ENCODE measurements around the gene RPRD2. TPM values are rescaled to one million over a fixed set of nuclear protein-coding genes. Genes with fewer than 3 reads are reported as not detected.
A peak's percentile ranks its signal among the peaks of the same experiment; 100 is the strongest.
"Not testable (repeated sequence)": the region's sequence is repeated elsewhere in the genome, so short reads cannot be mapped to it uniquely, and the experiment has no call there.

Gene RPRD2
- 10 to 100 TPM in 7 of 8 experiments, 1 to 10 TPM in 1; 9.1 to 37.4 (median 23.7) TPM for total RNA-seq

DNA sequence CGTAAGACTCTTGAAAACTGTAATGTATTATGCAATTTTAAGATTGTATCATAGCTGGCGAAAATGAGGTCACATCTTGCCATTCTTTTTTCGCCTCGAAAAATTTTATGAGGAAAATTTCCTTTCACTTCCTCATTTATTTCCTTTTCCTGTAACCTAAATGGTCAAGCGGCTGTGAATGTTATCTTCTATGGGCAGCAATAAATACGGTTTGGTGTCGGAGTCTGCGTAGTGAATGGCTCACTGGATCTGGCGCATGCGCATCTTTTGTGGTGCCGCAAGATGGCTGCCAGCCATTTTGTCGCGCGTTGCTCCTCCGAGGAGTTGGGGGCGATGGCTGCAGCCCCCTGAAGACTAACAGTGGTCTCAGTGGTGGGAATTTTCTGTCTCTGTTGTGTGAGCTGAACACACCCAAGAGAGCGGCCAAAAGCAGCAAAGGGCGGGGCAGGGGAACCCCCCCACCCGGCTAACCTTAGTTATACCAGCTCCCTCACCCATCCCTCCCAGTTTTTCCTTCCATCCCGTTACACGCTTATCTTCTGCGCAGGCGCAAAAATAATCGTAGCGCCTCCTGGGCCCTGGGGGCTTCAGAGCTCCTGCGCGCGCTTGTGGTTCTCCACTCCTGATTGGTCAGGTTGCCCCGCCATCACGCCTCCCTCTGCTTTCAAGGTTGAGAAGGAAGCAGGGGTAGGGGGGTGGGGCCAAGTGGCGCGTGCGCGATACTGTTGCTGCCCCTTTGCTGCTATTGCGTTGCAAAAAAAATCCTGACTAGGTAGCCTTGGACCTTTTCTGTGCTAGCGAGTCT lies at the start of gene RPRD2:
Gene RPRD2 (plus strand): TSS at position 722 of the 805 bp plus-strand sequence. CDS start 568 bp downstream, outside the sequence.
- WGBS, 10 experiments, result 0 to 15% (median 4%) methylated on average over 4 to 29 of the region's 36 CpGs; no CpG with 5 or more reads in 2 of the 10 experiments
- H3K4me1 ChIP-seq (replicated peaks in 1 of 2), result peaks cover 6 to 7% of the 10 kb centered on the region in 2 donors
- H3K4me3 ChIP-seq, result peak within 1 kb of the TSS; percentile 51 to 69 (median 60)
- in situ Hi-C loops (cut with MboI; ENCODE audit: low pct_unique_long_range_greater_than_20kb in 2 of 9, low sequenced_read_pairs in 9 of 9, unreplicated experiment in 9 of 9), result no loop called here
- ATAC-seq (replicated peaks in 6 of 8), result peak; percentile 86 to 96 (median 94)
- H3K27ac ChIP-seq, result peak within 1 kb of the TSS; percentile 97 to 99

DNA sequence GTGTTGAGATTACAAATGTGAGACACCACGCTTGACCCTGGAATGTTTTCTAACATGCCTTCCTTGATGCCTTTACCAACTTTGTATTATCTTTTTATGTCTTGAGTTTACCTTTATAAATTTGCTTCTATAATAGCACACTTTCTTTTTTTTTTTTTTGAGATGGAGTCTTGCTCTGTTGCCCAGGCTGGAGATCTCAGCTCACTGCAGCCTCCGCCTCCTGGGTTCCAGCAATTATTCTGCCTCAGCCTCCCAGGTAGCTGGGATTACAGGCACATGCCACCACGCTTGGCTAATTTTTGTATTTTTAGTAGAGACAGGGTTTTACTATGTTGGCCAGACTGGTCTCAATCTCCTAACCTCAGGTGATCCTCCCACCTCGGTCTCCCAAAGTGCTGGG lies 49.3 kb upstream of the RPRD2 start:
- WGBS, 10 experiments, result 52 to 100% (median 91%) methylated on average over 1 to 4 of the region's 4 CpGs; no CpG with 5 or more reads in 2 of the 10 experiments
- H3K4me3 ChIP-seq; H3K4me1 ChIP-seq (replicated peaks in 1 of 2); in situ Hi-C loops (cut with MboI; ENCODE audit: low pct_unique_long_range_greater_than_20kb in 2 of 9, low sequenced_read_pairs in 9 of 9, unreplicated experiment in 9 of 9); ATAC-seq (replicated peaks in 6 of 8); H3K27ac ChIP-seq: not testable (repeated sequence)

DNA sequence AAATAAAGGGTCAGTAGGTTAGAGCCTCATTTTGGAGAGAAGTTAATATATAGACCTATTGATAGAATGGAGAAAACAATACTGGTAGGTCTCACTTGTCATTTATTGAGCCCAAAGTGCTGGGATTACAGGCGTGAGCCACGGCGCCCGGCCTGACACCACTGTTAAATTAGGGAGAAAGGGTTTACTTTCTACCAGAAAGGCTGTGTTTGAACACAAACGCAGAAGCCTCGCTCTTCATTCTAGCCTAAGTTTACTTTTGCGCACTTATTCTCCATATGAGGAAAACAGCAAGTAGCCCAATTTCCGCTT lies 43.3 kb upstream of the RPRD2 start:
- Histone ChIP-seq H3K4me1 (replicated peaks in 1 of 2) (peaks cover 8% of the 10 kb centered on the region in 2 donors), H3K4me3 (peak overlapping the region; percentile 51 to 65 (median 55)), H3K27ac (peak overlapping the region; percentile 50 to 94)
- WGBS, 10 experiments, result 90 to 100% (median 96%) methylated on average over 3 to 8 of the region's 8 CpGs; no CpG with 5 or more reads in 3 of the 10 experiments
- no peak for ATAC-seq (replicated peaks in 6 of 8)
- in situ Hi-C loops (cut with MboI; ENCODE audit: low pct_unique_long_range_greater_than_20kb in 2 of 9, low sequenced_read_pairs in 9 of 9, unreplicated experiment in 9 of 9), result no loop called here

DNA sequence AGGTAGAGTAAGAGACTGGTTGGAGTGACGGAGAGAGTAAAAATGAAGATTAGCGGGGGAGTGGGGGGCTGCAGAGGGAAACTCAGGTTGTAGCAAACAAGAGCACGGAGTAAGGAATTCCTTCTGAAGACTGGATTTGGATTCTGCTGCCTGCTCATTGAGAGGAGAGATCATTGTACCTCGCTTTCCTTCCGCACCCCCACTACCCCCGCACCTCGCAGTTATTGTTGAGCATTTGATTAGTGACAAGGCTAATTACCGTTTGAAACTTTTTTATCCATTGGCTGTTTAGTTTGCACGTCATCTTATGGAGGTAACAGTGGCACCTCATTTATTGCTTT lies 42.2 kb upstream of the RPRD2 start:
- ATAC-seq (replicated peaks in 6 of 8), result peak in 2 of 8 experiments; percentile 8 to 12
- in situ Hi-C loops (cut with MboI; ENCODE audit: low pct_unique_long_range_greater_than_20kb in 2 of 9, low sequenced_read_pairs in 9 of 9, unreplicated experiment in 9 of 9), result no loop called here
- WGBS, 10 experiments, result 0 to 6% (median 1%) methylated on average over 1 to 9 of the region's 9 CpGs; no CpG with 5 or more reads in 1 of the 10 experiments
- Histone ChIP-seq H3K27ac (peak overlapping the region; percentile 68 to 94), H3K4me3 (peak overlapping the region; percentile 51 to 65 (median 55)), H3K4me1 (replicated peaks in 1 of 2) (peaks cover 8% of the 10 kb centered on the region in 2 donors)

DNA sequence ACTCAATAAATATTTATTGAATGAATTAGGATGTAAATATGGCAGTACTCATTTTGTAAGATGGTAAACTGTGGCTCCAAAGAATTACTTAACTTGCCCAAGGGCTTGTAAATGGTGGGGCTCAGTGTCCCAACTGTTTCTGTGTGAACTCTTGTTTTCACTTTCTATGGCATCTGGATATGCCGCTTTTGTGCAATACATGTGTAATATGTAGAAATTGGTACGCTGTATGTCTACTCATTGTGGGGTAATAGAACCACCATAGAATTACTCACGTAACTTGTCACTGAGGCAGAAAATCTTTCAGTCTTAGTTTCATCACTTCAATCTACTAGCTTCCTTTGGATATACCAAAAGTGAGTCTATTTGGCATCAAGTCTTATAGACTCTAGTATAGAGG lies 41.6 kb upstream of the RPRD2 start:
- H3K4me1 ChIP-seq (replicated peaks in 1 of 2), result peaks cover 8% of the 10 kb centered on the region in 2 donors
- in situ Hi-C loops (cut with MboI; ENCODE audit: low pct_unique_long_range_greater_than_20kb in 2 of 9, low sequenced_read_pairs in 9 of 9, unreplicated experiment in 9 of 9), result no loop called here
- H3K4me3 ChIP-seq, result peak overlapping the region; percentile 51 to 65 (median 55)
- H3K27ac ChIP-seq, result peak overlapping the region in 1 of 2 donors; percentile 94
- no peak for ATAC-seq (replicated peaks in 6 of 8)
- 43 to 100% (median 96%) methylated on average over 1 to 3 of the region's 3 CpGs for WGBS, 10 experiments

DNA sequence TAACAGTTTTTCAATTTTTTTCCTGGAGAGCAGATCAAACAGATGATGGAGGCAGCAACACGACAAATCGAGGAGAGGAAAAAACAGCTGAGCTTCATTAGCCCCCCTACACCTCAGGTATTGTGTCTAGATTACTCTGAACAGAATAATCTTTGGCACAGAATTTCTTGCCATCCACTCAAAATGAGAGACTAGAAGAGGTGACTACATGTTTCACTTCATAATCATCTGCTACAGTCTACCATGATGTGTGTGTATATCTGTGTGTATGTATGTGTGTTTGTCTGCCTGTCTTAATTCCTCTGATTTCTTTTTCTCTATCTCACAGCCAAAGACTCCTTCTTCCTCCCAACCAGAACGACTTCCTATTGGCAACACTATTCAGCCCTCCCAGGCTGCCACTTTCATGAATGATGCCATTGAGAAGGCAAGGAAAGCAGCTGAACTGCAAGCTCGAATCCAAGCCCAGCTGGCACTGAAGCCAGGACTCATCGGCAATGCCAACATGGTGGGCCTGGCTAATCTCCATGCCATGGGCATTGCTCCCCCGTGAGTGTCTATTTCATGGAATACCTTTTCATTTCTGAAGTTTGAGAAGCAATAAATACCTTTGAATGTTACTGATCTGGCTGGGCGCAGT lies 31.2 kb upstream of the RPRD2 start:
- no peak overlapping the region for H3K27ac ChIP-seq
- in situ Hi-C loops (cut with MboI; ENCODE audit: low pct_unique_long_range_greater_than_20kb in 2 of 9, low sequenced_read_pairs in 9 of 9, unreplicated experiment in 9 of 9), result no loop called here
- no peaks in the 10 kb centered on the region for H3K4me1 ChIP-seq (replicated peaks in 1 of 2)
- WGBS, 10 experiments, result 73 to 100% (median 95%) methylated on average over 1 to 7 of the region's 7 CpGs
- no peak for ATAC-seq (replicated peaks in 6 of 8)
- no peak overlapping the region for H3K4me3 ChIP-seq

DNA sequence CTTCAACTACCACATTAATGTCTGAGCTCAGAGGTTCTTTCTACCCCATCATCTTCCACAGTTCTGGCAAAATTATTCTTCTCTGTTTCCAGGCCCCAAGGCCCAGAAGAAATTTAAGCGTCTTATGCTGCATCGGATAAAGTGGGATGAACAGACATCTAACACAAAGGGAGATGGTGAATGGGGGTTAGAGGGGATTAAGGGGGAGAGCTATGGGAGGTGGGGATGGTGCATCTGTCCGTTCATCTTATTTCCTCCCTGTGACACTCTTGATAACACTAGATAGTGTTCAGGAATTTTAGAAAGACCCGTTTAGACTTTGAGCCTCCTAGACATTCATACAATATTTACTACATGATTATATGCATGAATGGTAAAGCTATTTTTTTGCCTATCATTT lies 17.6 kb upstream of the RPRD2 start:
- WGBS, 10 experiments, result 40 to 100% (median 100%) methylated on average over 1 to 4 of the region's 4 CpGs; no CpG with 5 or more reads in 3 of the 10 experiments
- no peak for ATAC-seq (replicated peaks in 6 of 8)
- no peak overlapping the region for H3K4me3 ChIP-seq

DNA sequence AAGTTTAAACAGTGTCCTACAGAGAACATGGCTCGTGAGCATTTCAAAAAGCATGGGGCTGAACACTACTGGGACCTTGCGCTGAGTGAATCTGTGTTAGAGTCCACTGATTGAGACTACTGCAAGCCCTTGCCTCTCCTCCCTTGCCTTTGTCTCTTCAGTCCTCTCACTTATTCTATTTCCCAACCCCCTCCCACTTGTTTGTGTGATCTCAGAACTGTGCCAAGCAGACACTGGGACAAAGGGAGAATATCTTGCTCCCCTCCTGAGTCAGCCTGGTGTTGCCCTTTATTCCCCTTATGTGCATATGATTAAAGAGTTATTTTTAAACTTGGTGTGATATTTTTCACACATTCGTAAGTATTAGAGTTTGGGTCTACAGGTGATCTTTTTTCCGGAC lies 11.1 kb upstream of the RPRD2 start:
- Histone ChIP-seq H3K4me1 (replicated peaks in 1 of 2) (no peaks in the 10 kb centered on the region), H3K4me3 (no peak overlapping the region), H3K27ac (no peak overlapping the region)
- WGBS, 10 experiments, result 82 to 100% (median 93%) methylated on average over 1 to 4 of the region's 4 CpGs; no CpG with 5 or more reads in 2 of the 10 experiments
- ATAC-seq (replicated peaks in 6 of 8), result peak; percentile 48 to 97 (median 74)
- in situ Hi-C loops (cut with MboI; ENCODE audit: low pct_unique_long_range_greater_than_20kb in 2 of 9, low sequenced_read_pairs in 9 of 9, unreplicated experiment in 9 of 9), result no loop called here

More for the DNA sequence above, 17.6 kb upstream of the RPRD2 start:
- H3K4me1 ChIP-seq (replicated peaks in 1 of 2), result no peaks in the 10 kb centered on the region
- no peak overlapping the region for H3K27ac ChIP-seq
- in situ Hi-C loops (cut with MboI; ENCODE audit: low pct_unique_long_range_greater_than_20kb in 2 of 9, low sequenced_read_pairs in 9 of 9, unreplicated experiment in 9 of 9), result no loop called here

DNA sequence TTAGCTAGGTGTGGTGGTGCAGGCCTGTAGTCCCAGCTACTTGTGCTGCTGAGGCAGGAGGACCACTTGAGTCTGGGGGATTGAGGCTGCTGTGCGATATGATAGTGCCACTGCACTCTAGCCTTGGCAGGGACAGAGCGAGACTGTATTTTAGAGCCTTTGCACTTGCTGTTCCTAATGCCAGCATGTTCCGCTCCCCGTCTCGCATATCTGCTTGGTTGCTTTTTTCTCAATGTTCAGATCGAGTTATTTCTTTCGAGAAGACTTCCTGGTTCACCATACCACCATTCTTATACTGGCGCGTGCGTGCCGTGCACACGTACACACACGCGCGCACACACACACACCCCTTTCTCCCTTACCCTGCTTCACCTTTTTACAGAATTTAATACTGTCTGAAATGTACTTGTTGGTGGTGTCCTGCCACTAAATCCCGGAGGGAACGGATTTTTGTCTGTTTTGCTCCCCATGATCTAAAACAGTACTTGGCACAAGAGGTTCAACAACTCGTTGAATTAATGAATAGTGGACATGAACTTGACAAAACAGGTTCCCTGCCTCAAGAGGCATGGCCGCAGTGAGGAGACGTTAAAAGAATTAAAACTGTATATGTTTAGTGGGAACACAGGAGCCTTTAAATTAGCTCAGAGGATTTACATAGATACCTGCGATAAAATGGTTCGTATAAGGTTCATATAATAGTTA lies 1.1 kb upstream of the RPRD2 start:
- peaks cover 6 to 7% of the 10 kb centered on the region in 2 donors for H3K4me1 ChIP-seq (replicated peaks in 1 of 2)
- WGBS, 10 experiments, result 44 to 83% (median 67%) methylated on average over 6 to 19 of the region's 22 CpGs
- H3K27ac ChIP-seq, result peak overlapping the region; percentile 97 to 99
- in situ Hi-C loops (cut with MboI; ENCODE audit: low pct_unique_long_range_greater_than_20kb in 2 of 9, low sequenced_read_pairs in 9 of 9, unreplicated experiment in 9 of 9), result no loop called here
- peak overlapping the region; percentile 51 to 69 (median 60) for H3K4me3 ChIP-seq
- no peak for ATAC-seq (replicated peaks in 6 of 8)

DNA sequence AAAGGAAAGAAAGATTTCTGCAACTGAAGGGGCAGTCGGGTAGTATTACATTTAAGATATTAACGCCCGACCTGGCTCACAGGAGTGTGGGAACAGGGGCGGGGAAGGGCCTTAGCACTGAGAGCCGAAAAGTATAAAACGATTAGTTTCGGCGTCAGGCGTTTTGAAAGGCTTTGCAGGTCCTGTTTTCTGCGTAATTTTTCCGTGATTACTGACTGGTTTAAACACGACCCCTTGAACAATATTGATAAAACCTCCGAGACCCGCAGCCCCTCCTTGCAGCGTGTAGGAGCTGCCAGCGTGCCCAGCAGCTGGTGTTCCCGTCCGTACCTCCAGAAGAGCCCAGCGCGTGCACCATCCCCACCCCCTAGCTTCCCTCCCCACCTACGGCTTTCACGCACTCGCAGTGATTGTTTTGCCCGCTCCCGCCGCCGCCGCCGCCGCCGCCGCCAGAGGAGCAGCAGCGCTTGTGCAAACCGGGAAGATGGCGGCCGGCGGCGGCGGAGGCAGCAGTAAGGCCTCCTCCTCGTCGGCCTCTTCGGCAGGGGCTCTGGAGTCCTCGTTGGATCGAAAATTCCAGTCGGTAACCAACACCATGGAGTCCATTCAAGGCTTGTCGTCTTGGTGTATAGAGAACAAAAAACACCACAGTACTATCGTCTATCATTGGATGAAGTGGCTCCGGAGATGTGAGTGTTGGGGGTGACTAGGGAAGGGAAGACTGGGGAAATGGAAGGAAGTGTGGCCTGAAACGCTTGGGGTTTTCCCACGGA lies 470 bp downstream of the RPRD2 start:
- Histone ChIP-seq H3K4me1 (replicated peaks in 1 of 2) (peaks cover 6 to 7% of the 10 kb centered on the region in 2 donors), H3K27ac (peak overlapping the region; percentile 97 to 99), H3K4me3 (peak overlapping the region; percentile 51 to 69 (median 60))
- in situ Hi-C loops (cut with MboI; ENCODE audit: low pct_unique_long_range_greater_than_20kb in 2 of 9, low sequenced_read_pairs in 9 of 9, unreplicated experiment in 9 of 9), result no loop called here
- WGBS, 10 experiments, result 0 to 1% (median 0%) methylated on average over 2 to 35 of the region's 50 CpGs; no CpG with 5 or more reads in 2 of the 10 experiments
- ATAC-seq (replicated peaks in 6 of 8), result peak; percentile 50 to 64 (median 61)

DNA sequence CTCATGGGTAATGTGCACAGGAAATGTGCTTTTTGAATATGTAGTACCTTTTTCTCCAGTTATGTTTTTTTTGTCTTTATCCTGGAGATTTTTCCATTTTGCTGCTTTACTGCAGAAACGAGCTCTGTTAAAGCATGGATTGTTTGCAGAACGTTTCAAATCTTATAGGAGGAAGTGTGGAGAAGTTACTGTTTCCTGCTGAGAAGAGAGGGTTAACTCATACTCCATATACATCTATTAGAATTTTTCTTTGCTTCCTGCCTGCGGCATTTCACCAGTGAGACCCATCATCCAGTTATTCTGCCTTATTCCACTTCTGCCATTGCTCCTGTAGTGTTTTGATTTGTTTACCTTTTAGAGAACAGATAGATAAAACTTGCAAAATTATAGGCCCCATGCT lies 2.0 kb downstream of the RPRD2 start:
- no peak for ATAC-seq (replicated peaks in 6 of 8)
- 0 to 7% (median 0%) methylated on average over 2 to 3 of the region's 3 CpGs; no CpG with 5 or more reads in 1 of the 10 experiments for WGBS, 10 experiments
- in situ Hi-C loops (cut with MboI; ENCODE audit: low pct_unique_long_range_greater_than_20kb in 2 of 9, low sequenced_read_pairs in 9 of 9, unreplicated experiment in 9 of 9), result no loop called here
- peaks cover 6 to 7% of the 10 kb centered on the region in 2 donors for H3K4me1 ChIP-seq (replicated peaks in 1 of 2)
- peak overlapping the region; percentile 97 to 99 for H3K27ac ChIP-seq
- peak overlapping the region; percentile 51 to 69 (median 60) for H3K4me3 ChIP-seq
